Upper lobe of left lung (tissue), 6 donors: Measurements from ENCODE around the gene CACNA1H. TPM values are rescaled to one million over a fixed set of nuclear protein-coding genes. Genes with fewer than 3 reads are reported as not detected.

Experiments used
- ATAC-seq, 2 donors: fragments of 200-7000 bp; cut with Tn5 transposase; one replicate each; pipeline ENCODE4 v1.9.1; 2022; ENCODE audit warnings: mild to moderate bottlenecking in 2 of 2, moderate library complexity in 2 of 2; ENCODE audit not compliant: low FRiP score in 2 of 2
- DNase-seq, 2 donors: peaks; one replicate each; pipeline ENCODE4 v3.0.0-alpha.2; 2019 to 2020
- H3K27ac ChIP-seq, 4 donors: fragments of 200-600 bp; sonication (generic); one replicate each; pipeline ENCODE4 v1.5.1; 2016 to 2019
- H3K27me3 ChIP-seq, 4 donors: fragments of 200-600 bp; sonication (generic); one replicate each; pipeline ENCODE4 v1.5.1; 2017 to 2019
- H3K36me3 ChIP-seq, 4 donors: fragments of 200-600 bp; sonication (generic); one replicate each; pipeline ENCODE4 v1.5.1; 2016 to 2019
- H3K4me1 ChIP-seq, 4 donors: fragments of 200-600 bp; sonication (generic); one replicate each; pipeline ENCODE4 v1.5.1; 2018 to 2019
- H3K4me3 ChIP-seq, 4 donors: fragments of 200-600 bp; sonication (generic); one replicate each; pipeline ENCODE4 v1.5.1; 2017 to 2019; ENCODE audit warnings: mild to moderate bottlenecking in 2 of 4, moderate library complexity in 1 of 4
- H3K9me3 ChIP-seq, 4 donors: fragments of 200-600 bp; sonication (generic); one replicate each; pipeline ENCODE4 v1.5.1; 2018 to 2019
- CTCF ChIP-seq, 6 experiments: fragments of 450-650 bp in 4 of 6; fragments of 200-600 bp in 2 of 6; sonication (generic) in 2 of 6; IDR thresholded peaks; one replicate each; pipeline ENCODE4 v1.5.1; 2016 to 2019; ENCODE audit warnings: antibody characterized with exemption in 6 of 6
- EP300 ChIP-seq, 4 donors: sonication (generic); formaldehyde crosslinking; IDR thresholded peaks; one replicate each; pipeline ENCODE4 v1.5.1; 2017; ENCODE audit warnings: antibody characterized with exemption in 4 of 4, control low read depth in 2 of 4
- POLR2A ChIP-seq, 4 donors: fragments of 450-650 bp; IDR thresholded peaks; one replicate each; pipeline ENCODE4 v1.5.1; 2016 to 2017; ENCODE audit warnings: antibody characterized with exemption in 4 of 4, mild to moderate bottlenecking in 2 of 4
- POLR2AphosphoS5 ChIP-seq, 2 donors: sonication (generic); formaldehyde crosslinking; IDR thresholded peaks; one replicate each; pipeline ENCODE4 v1.5.1; 2017; ENCODE audit warnings: antibody characterized with exemption in 2 of 2
- WGBS, 2 donors: methylation state at CpG; one replicate each; pipeline ENCODE4 v1.1.5; 2017 to 2018; 5-methylcytosine and 5-hydroxymethylcytosine counted together
- total RNA-seq, 6 donors: library from RNA; depleted of rRNA in 4 of 6; stranded (reverse); fragments of >200 nt in 4 of 6; gene quantifications; one replicate each; pipeline versions ENCODE4 v1.1.0 to v1.2.1, GENCODE V29; 2016 to 2021
- donor health status: DM: no; HTN: no; CAD: no; lungs with moderate emphysema.
- donor health status: DM: no; HTN: yes; CAD: no; lungs with severe emphysema.

CACNA1H gene
- total RNA-seq, 6 donors from 2014 or later: 6.4 to 46.1 (median 9.3) TPM

DNA sequence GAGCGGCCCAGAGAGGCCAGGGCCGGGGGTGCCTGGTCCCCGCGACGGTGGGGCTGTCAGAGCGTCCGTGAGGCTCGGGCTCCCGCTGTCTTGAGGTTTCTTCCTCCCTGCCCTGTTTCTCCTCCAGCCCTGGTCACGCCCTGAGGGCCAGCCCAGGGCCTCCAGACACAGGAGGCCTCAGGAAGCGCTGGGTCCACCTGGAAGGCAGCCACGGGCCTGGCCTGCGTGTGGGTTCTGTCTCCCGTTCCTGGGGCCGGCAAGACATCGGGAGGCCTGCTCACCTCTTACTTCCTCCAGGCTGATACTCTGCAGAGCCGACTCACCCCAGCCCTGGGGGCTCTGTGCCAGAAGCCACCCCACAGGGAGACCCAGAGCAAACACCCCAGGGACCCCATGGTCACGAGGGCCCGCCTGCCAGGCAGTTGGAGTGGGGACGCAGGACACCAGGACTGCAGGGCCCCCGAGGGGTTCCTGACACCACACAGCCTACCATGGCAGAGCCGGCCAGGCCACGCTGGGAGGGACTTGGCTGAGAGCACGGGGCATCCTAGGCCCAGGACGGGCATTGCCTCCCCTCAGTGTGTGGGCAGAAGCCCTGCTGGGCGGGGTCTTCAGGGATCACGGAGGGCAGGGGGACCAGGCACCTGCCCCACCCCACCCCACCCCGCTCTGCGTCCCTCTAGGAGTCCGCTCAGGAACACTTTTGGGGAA is 18.9 kb upstream of the CACNA1H start:
- ATAC-seq: no peak
- no peaks in the 10 kb centered on the region for H3K4me1 ChIP-seq
- no peak overlapping the region for H3K4me3 ChIP-seq
- no peaks in the 10 kb centered on the region for H3K36me3 ChIP-seq
- 71 to 80% methylated on average over 3 to 23 of the region's 30 CpGs for WGBS, 2 donors
- TF ChIP-seq EP300 (IDR thresholded peaks at IDR 0.05): no peak
- no peak for TF ChIP-seq POLR2AphosphoS5 (IDR thresholded peaks at IDR 0.05)
- no peak for TF ChIP-seq POLR2A (IDR thresholded peaks at IDR 0.05)
- no peak for TF ChIP-seq CTCF (IDR thresholded peaks at IDR 0.05)
- H3K27me3 ChIP-seq: no peaks in the 10 kb centered on the region
- no peaks in the 10 kb centered on the region for H3K9me3 ChIP-seq
- no peak overlapping the region for H3K27ac ChIP-seq
- DNase-seq: peak in 1 of 2 donors; percentile 82

- DNase-seq: peak in 1 of 2 donors; percentile 63
- H3K27ac ChIP-seq: no peak overlapping the region
- H3K4me1 ChIP-seq: no peaks in the 10 kb centered on the region
- no peak overlapping the region for H3K4me3 ChIP-seq
- H3K9me3 ChIP-seq: no peaks in the 10 kb centered on the region
- 51 to 66% methylated on average over 17 to 28 of the region's 30 CpGs for WGBS, 2 donors
- TF ChIP-seq POLR2A (IDR thresholded peaks at IDR 0.05): no peak
- no peak for ATAC-seq
- H3K36me3 ChIP-seq: no peaks in the 10 kb centered on the region
- no peaks in the 10 kb centered on the region for H3K27me3 ChIP-seq
Measured at GRCh38 chr16:1134776-1135458, 18.0 kb upstream of the CACNA1H start.

- TF ChIP-seq POLR2A (IDR thresholded peaks at IDR 0.05) (no peak), POLR2AphosphoS5 (IDR thresholded peaks at IDR 0.05) (no peak), CTCF (IDR thresholded peaks at IDR 0.05) (no peak), EP300 (IDR thresholded peaks at IDR 0.05) (no peak)
- no peaks in the 10 kb centered on the region for H3K36me3 ChIP-seq
- no peaks in the 10 kb centered on the region for H3K4me1 ChIP-seq
- no peak overlapping the region for H3K4me3 ChIP-seq
- H3K27me3 ChIP-seq: no peaks in the 10 kb centered on the region
- no peak for DNase-seq
- H3K9me3 ChIP-seq: no peaks in the 10 kb centered on the region
- 75 to 83% methylated on average over 3 of the region's 3 CpGs for WGBS, 2 donors
- no peak overlapping the region for H3K27ac ChIP-seq
- ATAC-seq: no peak
Measured at GRCh38 chr16:1135459-1135825, 17.5 kb upstream of the CACNA1H start.

DNA sequence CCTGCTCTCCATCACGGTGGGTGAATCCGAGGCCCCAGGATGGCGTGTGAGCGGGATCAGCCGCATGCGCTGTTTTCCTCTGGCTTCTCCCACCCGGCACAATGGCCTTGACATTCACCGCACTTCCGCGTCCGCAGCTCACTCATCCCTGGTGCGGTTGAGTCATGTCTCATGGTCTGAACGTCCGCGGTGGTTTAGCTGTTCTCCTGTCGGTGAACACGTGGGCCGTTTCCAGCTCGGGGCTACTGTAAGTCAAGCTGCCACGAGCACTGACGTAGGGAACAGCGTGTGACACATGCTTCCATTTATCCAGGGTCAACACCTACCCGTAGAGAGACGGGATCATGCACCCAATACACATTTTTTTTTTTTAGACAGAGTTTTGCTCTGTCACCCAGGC is 15.3 kb upstream of the CACNA1H start:
- TF ChIP-seq CTCF (IDR thresholded peaks at IDR 0.05): no peak
- TF ChIP-seq POLR2A (IDR thresholded peaks at IDR 0.05): no peak
- TF ChIP-seq POLR2AphosphoS5 (IDR thresholded peaks at IDR 0.05): no peak
- TF ChIP-seq EP300 (IDR thresholded peaks at IDR 0.05): no peak
- Histone ChIP-seq H3K4me3 (no peak overlapping the region), H3K9me3 (no peaks in the 10 kb centered on the region), H3K36me3 (no peaks in the 10 kb centered on the region), H3K27ac (no peak overlapping the region), H3K4me1 (no peaks in the 10 kb centered on the region), H3K27me3 (no peaks in the 10 kb centered on the region)
- 82 to 85% methylated on average over 24 of the region's 24 CpGs for whole genome bisulfite sequencing, 2 donors
- peak in 1 of 2 donors; percentile 57 for DNase-seq
- no peak for ATAC-seq

DNA sequence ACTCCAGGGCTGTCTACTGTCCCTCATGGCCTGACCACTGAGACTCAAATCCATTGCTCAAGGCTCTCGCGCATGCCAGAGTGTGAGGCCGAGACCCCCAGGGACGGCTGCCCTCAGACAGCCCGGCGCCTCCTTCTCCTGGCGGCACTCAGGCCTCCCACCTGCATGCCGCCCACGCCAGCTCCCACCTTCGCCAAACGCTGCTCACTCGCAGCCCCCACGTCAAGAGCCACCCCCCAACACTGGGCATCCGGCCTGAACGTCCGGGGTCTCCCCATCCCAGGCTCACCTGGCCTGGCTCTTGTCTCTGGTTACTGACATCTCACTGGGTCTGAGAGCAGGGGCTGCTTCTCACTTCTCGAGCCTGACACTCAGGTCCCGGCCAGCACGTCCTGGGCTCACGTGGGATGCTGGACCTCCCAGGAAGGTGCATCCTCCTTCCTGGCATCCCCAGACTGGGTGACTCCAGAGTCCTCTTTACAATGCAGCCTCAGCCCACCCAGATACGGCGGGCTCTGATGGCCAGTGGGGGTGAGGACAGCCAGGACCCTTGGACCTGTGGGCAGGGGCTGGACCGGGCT is 12.2 kb upstream of the CACNA1H start:
- Histone ChIP-seq H3K9me3 (no peaks in the 10 kb centered on the region), H3K4me3 (no peak overlapping the region), H3K36me3 (no peaks in the 10 kb centered on the region), H3K27me3 (peaks cover 0 to 2% (median 0%) of the 10 kb centered on the region in 4 donors), H3K4me1 (no peaks in the 10 kb centered on the region), H3K27ac (no peak overlapping the region)
- ATAC-seq (no peak), DNase-seq (peak in 1 of 2 donors; percentile 68)
- TF ChIP-seq POLR2A (IDR thresholded peaks at IDR 0.05): no peak
- TF ChIP-seq CTCF (IDR thresholded peaks at IDR 0.05): no peak
- TF ChIP-seq POLR2AphosphoS5 (IDR thresholded peaks at IDR 0.05): no peak
- TF ChIP-seq EP300 (IDR thresholded peaks at IDR 0.05): no peak
- 81 to 86% methylated on average over 20 of the region's 23 CpGs for WGBS, 2 donors
